Measurements from ENCODE around the gene CLEC12A.

GRCh38 chr12:10033783-10034545 is 62.8 kb downstream of the CLEC12A start:
- TF ChIP-seq CTCF (IDR thresholded peaks at IDR 0.05) (peak; percentile 56), EZH2 (IDR thresholded peaks at IDR 0.05; ENCODE audit: borderline replicate concordance, insufficient read depth, low read depth, low read length, poor library complexity, severe bottlenecking) (no peak)
